ENCODE measurements around the gene MZB1.
"Not testable (repeated sequence)": the region's sequence is repeated elsewhere in the genome, so short reads cannot be mapped to it uniquely, and the experiment has no call there.

Gene MZB1

GRCh38 chr5:139391570-139392323 lies 2.0 kb upstream of the MZB1 start:
- DNase-seq, result no peak

DNA sequence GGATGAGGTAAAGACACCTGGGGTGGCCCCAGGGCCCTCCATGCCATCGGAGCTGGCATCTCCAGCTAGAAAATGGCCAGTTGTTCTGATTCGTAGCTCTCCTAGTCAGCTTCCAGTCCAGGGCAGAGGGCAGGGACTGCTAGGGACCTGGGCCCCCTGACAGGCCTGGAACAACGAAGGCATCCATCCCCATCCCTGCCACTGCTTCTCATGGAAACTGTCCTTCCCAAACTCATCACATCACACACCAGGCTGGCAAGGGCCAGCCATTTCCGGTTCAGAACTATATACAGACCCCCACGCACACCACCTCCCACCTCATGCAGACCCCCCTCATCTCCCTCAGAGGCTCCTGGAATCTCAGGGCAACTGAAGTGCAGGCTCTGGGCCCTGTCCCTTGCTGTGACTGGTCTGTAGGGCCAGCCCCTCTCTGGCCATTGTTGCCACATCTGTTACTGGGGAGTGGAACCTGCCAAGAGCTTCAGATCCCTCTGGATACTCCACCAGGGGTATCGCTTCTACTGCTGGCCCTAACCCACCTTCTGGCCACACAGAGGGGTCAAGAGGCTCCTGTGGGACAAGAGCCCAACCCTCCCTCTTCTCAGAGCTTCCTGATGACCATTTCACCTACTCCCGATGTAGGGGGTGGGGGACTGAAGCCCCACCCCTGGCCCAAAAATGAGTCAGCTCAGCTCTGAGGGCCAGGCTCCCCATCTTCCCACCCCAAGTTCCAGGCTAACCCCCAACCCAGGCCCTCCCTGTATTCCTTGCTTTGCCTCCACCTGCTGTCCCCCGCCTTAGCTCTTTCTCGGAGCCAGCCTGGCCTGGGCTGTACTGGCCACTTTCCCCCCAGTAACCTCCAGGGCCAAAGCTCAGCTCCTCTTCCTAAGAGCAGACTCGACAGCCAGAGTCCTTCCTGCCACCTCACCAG lies 1.2 kb upstream of the MZB1 start:
- no peak for DNase-seq

- no peak for DNase-seq
Observed at GRCh38 chr5:139388198-139388821, 1.4 kb downstream of the MZB1 start.

DNA sequence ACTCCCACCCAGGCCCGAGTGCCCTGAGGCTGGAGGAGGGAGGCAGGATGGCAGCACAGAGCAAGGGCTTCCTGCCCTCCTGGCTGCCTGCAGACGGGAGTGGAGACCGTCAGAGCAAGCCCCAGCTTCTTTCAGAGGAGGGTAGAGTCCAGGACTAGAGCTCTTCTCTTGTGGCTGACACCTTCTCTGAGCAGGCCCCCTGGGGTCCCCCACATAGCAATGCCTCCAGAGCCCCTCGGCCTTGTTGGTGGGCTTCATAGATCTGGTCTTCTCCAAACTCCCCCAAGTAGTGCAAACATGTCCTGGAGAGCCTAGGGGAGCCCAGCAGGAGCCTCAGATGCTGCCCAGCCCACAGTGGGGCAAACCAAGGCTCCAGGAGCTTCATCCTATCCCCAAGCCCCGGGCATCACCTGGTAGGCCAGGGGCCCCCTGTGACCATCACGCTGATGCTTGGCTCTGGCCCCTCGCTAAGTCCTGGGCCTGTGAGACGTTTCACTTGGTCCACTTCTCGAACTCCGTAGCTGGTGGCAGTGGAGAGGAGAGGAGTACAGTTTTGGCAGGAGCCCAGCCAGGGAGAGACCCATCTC lies 2.0 kb downstream of the MZB1 start:
- no peak for DNase-seq

DNA sequence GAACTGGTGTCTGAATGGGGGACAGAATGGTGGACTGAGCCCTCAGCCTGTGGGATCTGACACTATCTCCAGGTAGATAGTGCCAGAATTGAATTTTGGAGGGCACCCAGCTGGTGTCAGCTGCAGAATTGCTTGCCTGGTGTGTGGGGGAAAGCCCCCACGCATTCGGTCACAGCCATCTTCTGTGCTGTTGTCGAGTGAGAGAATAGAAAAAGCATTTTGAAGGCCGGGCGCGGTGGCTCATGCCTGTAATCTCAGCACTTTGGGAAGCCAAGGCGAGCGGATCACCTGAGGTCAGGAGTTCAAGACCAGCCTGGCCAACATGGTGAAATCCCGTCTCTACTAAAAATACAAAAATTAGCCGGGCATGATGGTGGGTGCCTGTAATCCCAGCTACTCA lies 2.8 kb downstream of the MZB1 start:
- not testable (repeated sequence) for DNase-seq

DNA sequence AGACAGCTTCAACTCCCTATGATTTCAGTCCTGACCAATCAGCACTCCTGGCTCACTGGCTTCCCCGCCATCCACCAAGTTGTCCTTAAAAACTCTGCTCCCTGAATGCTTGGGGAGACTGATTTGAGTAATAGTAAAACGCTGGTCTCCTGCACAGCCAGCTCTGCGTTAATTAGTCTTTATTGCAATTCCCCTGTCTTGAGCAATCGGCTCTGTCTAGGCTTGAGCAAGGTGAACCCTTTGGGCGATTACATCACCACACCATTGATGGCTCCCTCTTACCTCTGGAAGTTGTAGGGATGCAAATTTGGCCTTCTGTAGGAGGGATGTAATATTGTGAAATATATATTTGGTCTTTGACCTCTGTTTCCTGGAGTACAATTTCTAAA lies 3.7 kb downstream of the MZB1 start:
- DNase-seq, result no peak

- peak; percentile 37 for DNase-seq
Observed at GRCh38 chr5:139385061-139386049, 4.4 kb downstream of the MZB1 start.

DNA sequence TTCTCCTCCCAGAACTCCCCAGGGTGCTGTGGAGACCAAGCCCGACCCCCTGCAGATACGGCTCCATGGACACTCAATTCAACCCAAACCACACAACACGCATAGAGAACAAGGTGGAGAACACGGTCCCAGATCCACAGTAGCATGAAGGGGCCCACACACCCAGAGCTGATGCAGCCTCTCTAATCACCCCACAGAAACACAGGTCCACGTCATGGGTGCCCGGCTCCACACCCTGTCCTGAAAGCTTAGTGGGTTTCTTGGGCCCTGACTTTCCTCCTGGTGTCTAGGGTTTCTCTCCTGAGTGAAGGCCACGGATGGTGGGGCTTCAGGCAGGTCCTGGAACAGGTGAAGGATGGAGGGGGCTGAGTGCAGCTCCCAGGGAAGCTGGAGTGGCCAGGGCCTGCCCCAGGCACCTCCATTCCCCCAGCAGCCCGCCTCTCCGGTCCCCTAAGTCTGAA lies 5.1 kb downstream of the MZB1 start:
- no peak for DNase-seq

GRCh38 chr5:139383993-139384590 lies 5.6 kb downstream of the MZB1 start:
- DNase-seq, result no peak

DNA sequence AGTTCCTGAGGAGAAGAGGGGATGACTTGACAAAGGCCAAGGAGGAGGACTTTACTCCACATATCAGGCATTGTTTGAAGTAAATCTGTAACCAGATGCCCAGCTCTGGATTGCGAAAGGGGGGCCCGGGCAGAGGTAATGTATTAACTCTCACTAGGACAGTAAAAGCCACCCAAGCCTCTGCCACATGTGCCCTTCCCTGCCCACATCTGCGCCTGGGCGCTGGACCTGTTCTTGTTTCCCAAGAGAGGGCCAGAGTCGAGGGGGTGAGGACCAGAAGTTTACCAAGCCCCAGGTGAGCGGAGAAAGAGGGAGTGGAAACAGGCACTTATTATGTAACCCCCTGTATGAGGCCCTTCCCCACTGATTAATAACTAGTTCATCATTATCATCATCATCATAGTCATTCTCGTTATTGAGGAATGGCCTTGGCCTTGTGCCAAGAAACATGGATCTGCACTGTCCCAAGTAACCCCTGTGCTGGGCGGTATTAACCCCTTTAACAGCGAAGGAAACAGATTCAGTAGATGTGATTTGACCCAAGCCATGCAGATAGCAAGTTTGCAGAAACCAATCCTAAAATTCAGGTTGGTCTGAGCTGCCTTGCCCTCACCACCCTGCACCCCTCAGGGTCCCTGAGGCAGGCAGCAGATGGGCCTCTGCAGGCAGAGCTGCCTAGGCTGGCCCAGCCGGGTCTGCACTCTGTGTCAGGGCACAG lies 6.3 kb downstream of the MZB1 start, which contains the start of gene SLC23A1:
Gene SLC23A1, minus strand, starts transcription at position 23 of the 718 bp plus-strand sequence. CDS start 44 bp downstream, outside the sequence.
- DNase-seq, result no peak

DNA sequence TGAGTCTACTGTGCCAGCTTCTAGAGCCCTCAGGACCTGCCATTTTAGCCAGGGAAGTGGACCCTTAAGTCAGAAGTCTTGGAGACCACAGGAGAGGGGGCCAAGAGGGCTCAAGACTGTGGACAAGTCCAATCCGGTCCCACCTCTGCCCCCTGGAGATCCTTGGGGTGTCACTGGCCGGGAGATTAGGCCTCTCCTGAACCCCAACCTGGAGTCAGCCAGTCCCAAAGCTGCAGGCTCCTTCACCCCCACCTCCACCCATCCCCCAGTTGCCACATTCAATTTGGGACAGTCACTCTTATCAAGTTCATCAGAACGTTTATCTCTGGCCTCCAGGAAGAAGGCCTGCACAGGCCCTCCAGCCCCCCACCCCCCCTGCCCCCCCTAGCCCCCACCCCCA lies 6.9 kb downstream of the MZB1 start:
- no peak for DNase-seq

- no peak for DNase-seq
Observed at GRCh38 chr5:139381837-139382761, 7.6 kb downstream of the MZB1 start.

GRCh38 chr5:139379626-139380449 lies 9.9 kb downstream of the MZB1 start:
- no peak for DNase-seq

DNA sequence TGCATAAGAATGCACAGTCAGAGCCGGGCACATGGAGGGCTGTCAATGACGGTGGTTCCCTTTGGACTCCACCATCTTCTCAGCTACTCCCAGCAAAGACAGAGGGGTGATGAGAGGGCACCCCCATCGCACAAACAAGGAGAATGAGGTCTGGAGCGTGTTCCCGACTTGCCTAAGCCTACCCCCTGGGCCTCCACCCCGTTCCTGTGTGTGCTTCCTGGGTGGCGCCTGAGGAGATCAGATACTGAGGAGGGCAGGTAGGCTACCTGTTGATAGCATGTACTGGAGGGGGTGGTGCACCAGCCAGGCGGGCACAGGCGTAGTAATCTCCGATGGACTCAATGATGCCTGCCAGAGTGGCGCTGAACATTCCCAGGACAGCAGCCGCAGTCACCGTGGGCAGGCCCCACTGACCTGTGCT lies 10.8 kb downstream of the MZB1 start:
- no peak for DNase-seq

- no peak for DNase-seq
Observed at GRCh38 chr5:139378101-139378825, 11.4 kb downstream of the MZB1 start.

DNA sequence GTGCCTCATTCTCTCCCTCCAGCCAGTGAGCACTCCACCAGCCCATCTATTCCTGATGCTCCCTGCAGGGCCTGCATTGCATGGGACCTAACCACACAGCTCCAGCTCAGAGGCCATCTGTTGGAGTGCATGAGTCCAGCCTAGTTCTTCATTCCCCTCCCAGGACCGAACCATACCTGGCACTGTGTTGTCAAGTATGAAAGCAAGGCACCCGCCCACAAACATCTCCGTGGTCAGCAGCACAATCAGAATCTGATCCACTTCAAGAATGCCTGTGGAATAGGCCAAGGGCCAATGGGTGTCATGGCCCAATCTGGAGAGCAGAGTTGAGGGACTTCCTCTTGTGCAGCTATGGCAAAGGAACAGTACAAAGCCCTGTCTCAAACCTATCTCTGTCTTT lies 12.5 kb downstream of the MZB1 start:
- no peak for DNase-seq

GRCh38 chr5:139376364-139376763 lies 13.3 kb downstream of the MZB1 start:
- no peak for DNase-seq

GRCh38 chr5:139374909-139375308 lies 14.8 kb downstream of the MZB1 start:
- DNase-seq, result no peak
